HG02571 (cell line): Measurements from ENCODE around the gene ARHGAP42.

Experiments used
- ATAC-seq: cut with Tn5 transposase; IDR thresholded peaks from one replicate; pipeline ENCODE4 v1.9.1; 2021; ENCODE audit warnings: mild to moderate bottlenecking, moderate library complexity; ENCODE audit not compliant: unreplicated experiment

ARHGAP42 gene

GRCh38 chr11:100908746-100909145 lies 221.7 kb downstream of the ARHGAP42 start:
- ATAC-seq, result peak; percentile 51

- peak; percentile 97 for ATAC-seq
Measured at GRCh38 chr11:100910808-100911207, 223.7 kb downstream of the ARHGAP42 start.

- no peak for ATAC-seq
Measured at GRCh38 chr11:100914415-100915110, 227.5 kb downstream of the ARHGAP42 start.

- no peak for ATAC-seq
Measured at GRCh38 chr11:100918551-100919500, 231.7 kb downstream of the ARHGAP42 start.

- no peak for ATAC-seq
Measured at GRCh38 chr11:100920593-100920992, 233.5 kb downstream of the ARHGAP42 start.

- ATAC-seq, result no peak
Measured at GRCh38 chr11:100922121-100922520, 235.0 kb downstream of the ARHGAP42 start.

DNA sequence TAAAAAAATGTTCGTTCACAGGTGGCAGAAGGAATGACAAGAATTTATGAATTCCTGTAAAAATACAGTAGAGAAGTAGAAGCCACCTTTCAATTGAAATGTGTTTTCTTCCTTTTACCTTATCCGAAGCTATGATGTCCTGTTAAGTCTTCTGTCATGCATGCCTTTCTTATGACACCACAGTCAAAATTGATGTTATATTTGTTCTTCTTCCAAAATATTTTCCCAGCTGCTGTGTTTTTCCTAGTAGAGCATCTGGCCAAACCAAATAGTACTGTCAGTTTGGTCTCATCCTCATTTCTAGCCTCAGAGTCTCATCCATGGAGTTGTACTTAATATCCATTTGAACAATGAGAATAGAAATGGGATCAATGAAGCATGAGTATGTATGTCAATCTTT lies 236.5 kb downstream of the ARHGAP42 start:
- no peak for ATAC-seq

- ATAC-seq, result peak; percentile 73
Measured at GRCh38 chr11:100925935-100926334, 238.8 kb downstream of the ARHGAP42 start.

- no peak for ATAC-seq
Measured at GRCh38 chr11:100927579-100927978, 240.5 kb downstream of the ARHGAP42 start.

DNA sequence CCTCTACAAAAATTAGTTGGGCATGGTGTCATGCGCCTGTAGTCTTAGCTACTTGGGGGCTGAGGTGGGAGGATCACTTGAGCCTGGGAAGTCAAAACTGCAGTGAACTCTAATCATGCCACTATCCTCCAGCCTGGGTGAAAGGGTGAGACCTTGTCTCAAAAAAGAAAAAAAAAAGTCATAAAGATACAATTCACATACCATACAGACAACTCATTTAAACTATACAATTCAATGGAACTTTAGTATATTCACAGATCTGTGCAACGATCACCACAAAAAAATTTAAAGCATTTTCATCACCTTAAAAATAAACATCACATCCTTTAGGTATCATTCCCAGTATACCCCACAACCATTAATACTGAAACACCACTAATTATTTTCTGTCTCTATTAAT lies 241.3 kb downstream of the ARHGAP42 start:
- ATAC-seq, result no peak

GRCh38 chr11:100929377-100929776 lies 242.3 kb downstream of the ARHGAP42 start:
- ATAC-seq, result peak; percentile 75

DNA sequence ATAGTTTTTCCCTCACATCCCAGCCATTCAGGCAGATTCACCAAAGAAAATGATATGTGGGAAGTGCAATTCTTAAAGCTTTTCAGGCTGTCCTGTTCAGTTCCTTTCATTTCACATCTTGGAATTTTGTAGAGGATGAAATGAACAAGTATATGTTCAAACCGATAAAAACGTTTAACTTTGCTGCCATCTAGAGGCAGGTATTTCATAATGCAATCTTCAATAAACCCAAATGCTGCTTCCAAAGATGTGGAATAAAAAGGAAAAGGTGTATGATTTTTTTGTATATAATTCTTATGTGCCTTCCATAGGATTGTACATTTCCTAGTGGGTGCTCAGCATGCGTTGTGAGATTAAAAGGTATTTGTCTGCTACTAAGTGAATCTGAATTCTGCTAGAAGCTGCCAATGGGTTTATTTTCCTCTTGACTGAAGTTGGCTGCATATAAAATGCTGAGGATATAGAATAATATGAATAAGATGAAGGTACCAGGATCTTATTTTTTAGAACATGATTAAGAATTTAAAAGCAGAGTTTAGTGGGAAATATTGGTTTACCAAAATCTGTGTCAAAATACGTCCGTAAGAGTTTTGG lies 243.2 kb downstream of the ARHGAP42 start:
- no peak for ATAC-seq

- no peak for ATAC-seq
Measured at GRCh38 chr11:100932474-100933100, 245.5 kb downstream of the ARHGAP42 start.

- no peak for ATAC-seq
Measured at GRCh38 chr11:100936781-100937180, 249.7 kb downstream of the ARHGAP42 start.

GRCh38 chr11:100939571-100939970 lies 252.5 kb downstream of the ARHGAP42 start:
- ATAC-seq, result no peak

DNA sequence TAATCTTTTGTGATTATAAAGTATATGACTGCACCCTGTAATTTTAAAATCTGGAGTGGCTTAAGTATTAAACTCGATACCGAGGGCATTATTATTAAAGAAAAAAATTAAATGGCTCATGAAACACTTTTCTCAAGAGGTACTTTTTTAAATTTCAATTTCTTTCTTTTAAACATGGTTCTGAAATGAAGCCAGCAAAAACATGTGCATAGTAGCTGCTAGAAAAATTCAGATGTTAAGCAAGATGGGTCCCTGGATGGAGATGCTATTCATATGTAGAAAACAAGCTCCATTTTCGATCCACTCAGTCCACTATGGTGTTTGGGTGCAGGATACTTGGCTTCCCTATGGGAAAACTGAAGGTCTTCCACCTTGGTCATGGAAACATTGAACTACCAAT lies 253.0 kb downstream of the ARHGAP42 start:
- no peak for ATAC-seq

DNA sequence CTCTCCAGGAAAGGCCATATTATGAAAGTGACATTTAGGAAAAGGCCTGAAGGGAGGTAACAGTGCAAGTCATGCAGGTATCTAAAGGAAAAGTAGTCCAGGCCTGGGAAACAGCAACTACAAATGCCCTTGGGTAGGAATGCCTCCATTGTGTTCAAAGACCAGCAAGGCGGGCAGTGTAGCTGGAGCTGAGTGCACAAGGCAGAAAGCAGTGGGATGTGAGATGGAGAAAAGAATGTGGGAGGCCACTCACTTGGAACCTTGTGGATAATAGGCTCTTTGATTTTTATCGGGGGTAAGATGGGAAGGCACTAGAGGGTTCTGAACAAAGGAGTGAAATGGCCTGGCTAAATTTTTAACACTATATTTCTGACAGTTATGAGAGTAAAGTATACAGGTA lies 253.9 kb downstream of the ARHGAP42 start:
- ATAC-seq, result no peak

DNA sequence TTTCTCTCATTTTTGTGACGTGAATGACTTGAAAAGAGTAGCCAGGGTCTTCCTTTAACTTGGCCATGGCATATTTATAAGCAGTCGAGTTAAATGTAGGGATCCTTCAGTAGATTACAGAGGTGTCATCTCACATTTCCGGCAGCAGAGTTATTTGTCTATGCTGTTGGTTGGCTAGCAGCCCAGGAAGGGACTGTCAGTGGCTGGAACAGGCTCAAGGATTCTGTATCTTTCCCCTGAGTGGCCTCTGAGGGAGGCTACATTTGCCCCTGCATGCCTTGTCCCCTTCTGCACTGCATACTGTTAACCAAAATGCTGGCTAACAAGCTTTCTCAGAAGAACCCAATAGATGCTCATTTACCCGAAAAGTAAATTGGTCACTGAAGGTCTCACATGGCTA lies 254.9 kb downstream of the ARHGAP42 start:
- ATAC-seq, result no peak

DNA sequence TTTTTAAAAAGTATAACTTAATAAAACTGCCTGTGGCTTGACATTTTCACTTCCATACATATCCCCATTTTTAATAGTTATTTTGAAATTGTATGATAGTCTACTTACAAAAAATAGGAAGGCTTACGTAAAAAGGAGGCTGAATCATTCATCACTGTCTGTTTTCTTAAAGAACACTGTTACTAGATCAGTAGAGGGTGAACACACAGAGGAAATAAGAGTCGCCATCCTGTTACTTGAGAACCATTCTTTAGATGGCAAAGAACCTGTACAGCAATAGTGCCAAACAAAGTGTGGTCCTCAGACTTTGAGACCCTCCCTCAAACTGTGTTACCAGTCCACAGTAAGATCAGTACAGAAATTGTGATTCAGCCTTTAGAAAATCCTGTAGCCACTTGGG lies 261.8 kb downstream of the ARHGAP42 start:
- ATAC-seq, result no peak

GRCh38 chr11:100949443-100949842 lies 262.4 kb downstream of the ARHGAP42 start:
- ATAC-seq, result no peak

GRCh38 chr11:100955318-100955717 lies 268.2 kb downstream of the ARHGAP42 start:
- no peak for ATAC-seq
